Endothelial cell of umbilical vein (primary cell): ENCODE results near the gene SPTBN5. TPM values are rescaled to one million over a fixed set of nuclear protein-coding genes. Genes with fewer than 3 reads are reported as not detected.

Experiments used
- BruUV-seq: library from RNA; stranded (reverse); fragments of 400-500 nt; replicated peaks from 2 replicates; lab custom pipeline; 2021; lab: Mats Ljungman, UMichigan
- CTCF ChIA-PET: fragments of 300-600, 350-600 bp; sonication (Branson Sonifier 250); formaldehyde crosslinking; loops from one replicate; lab custom pipeline; 2021; ENCODE audit warnings: antibody characterized with exemption, inconsistent platforms; lab: Charles Lee
- POLR2A ChIA-PET: fragments of 300-600, 350-600 bp; sonication (Branson Sonifier 250); formaldehyde crosslinking; loops from one replicate; lab custom pipeline; 2021; ENCODE audit warnings: antibody characterized with exemption, inconsistent platforms; lab: Charles Lee
- DNase-seq: peaks from one replicate; pipeline ENCODE4 v3.0.0-alpha.2; 2011; ENCODE audit warnings: low read depth, low spot score
- FAIRE-seq: peaks from 2 replicates; lab custom pipeline; 2011; peaks lifted over from hg19 to GRCh38; lab: Jason Lieb, UNC
- H2AFZ ChIP-seq: 2 replicates; pipeline ENCODE4 v1.6.0; 2012; ENCODE audit warnings: low read depth, low read length, control low read depth, inconsistent platforms
- H3K27ac ChIP-seq: 2 replicates; pipeline ENCODE4 v1.5.1; 2011; ENCODE audit warnings: low read depth, mild to moderate bottlenecking, control low read depth, low read length, moderate library complexity; ENCODE audit not compliant: insufficient read depth
- H3K27me3 ChIP-seq, 2 experiments: 2 replicates each; pipeline versions ENCODE4 v1.6.0 to v1.6.1; 2011; ENCODE audit warnings: low read length in 2 of 2, mixed read lengths in 1 of 2; ENCODE audit not compliant: control insufficient read depth in 2 of 2, insufficient read depth in 2 of 2
- H3K36me3 ChIP-seq, 2 experiments: 2 replicates in 1 of 2; 3 replicates in 1 of 2; pipeline ENCODE4 v1.5.1; 2011; ENCODE audit warnings: low read length in 2 of 2, mild to moderate bottlenecking in 1 of 2, moderate library complexity in 1 of 2; ENCODE audit not compliant: control insufficient read depth in 2 of 2, insufficient read depth in 2 of 2; ENCODE audit errors: extremely low read depth in 1 of 2
- H3K4me1 ChIP-seq: 3 replicates; pipeline ENCODE4 v1.5.1; 2011; ENCODE audit warnings: mild to moderate bottlenecking, low read length; ENCODE audit not compliant: control insufficient read depth, insufficient read depth; ENCODE audit errors: extremely low read depth
- H3K4me2 ChIP-seq: 2 replicates; pipeline ENCODE4 v1.6.1; 2011; ENCODE audit warnings: low read length, control low read depth, mixed read lengths; ENCODE audit not compliant: insufficient read depth
- H3K4me3 ChIP-seq, 3 experiments: fragments of 200-600 bp in 1 of 3; sonication (generic), shearing (Covaris generic) in 1 of 3; replicated peaks in 1 of 3; 2 replicates each; pipeline ENCODE4 v1.5.1; 2011 to 2016; ENCODE audit warnings: control low read depth in 3 of 3, low read length in 3 of 3, mild to moderate bottlenecking in 2 of 3, inconsistent platforms in 1 of 3, low read depth in 1 of 3, moderate library complexity in 1 of 3; ENCODE audit not compliant: insufficient read depth in 1 of 3
- H3K79me2 ChIP-seq: 2 replicates; pipeline ENCODE4 v1.6.0; 2012; ENCODE audit warnings: low read length, inconsistent platforms; ENCODE audit not compliant: control insufficient read depth, insufficient read depth
- H3K9ac ChIP-seq: replicated peaks from 2 replicates; pipeline ENCODE3; 2011; ENCODE audit warnings: low read length, control low read depth; ENCODE audit not compliant: insufficient read depth; ENCODE audit errors: extremely low read depth
- H3K9me1 ChIP-seq: replicated peaks from 3 replicates; pipeline ENCODE4 v1.6.0; 2011; ENCODE audit warnings: mild to moderate bottlenecking, low read length; ENCODE audit not compliant: control insufficient read depth, insufficient read depth; ENCODE audit errors: extremely low read depth
- H3K9me3 ChIP-seq: replicated peaks from 2 replicates; pipeline ENCODE4 v1.5.1; 2012; ENCODE audit warnings: low read length, inconsistent platforms; ENCODE audit not compliant: control insufficient read depth, insufficient read depth
- H4K20me1 ChIP-seq: replicated peaks from 2 replicates; pipeline ENCODE3; 2011; ENCODE audit warnings: mild to moderate bottlenecking, low read length; ENCODE audit not compliant: control insufficient read depth, insufficient read depth; ENCODE audit errors: extremely low read depth
- EZH2 ChIP-seq: IDR thresholded peaks from 2 replicates; pipeline ENCODE4 v1.6.1; 2012; ENCODE audit warnings: borderline replicate concordance, low read depth, mild to moderate bottlenecking, moderate library complexity, low read length, inconsistent platforms; ENCODE audit not compliant: severe bottlenecking
- FOS ChIP-seq: IDR thresholded peaks from 2 replicates; pipeline ENCODE4 v1.6.1; 2011; ENCODE audit warnings: mild to moderate bottlenecking, low read length, moderate library complexity, borderline replicate concordance; ENCODE audit not compliant: insufficient read depth
- GATA2 ChIP-seq: IDR thresholded peaks from 2 replicates; pipeline ENCODE4 v1.7.0; 2011; ENCODE audit warnings: low read depth, mild to moderate bottlenecking, moderate library complexity, mixed read lengths, low read length; ENCODE audit not compliant: insufficient read length, insufficient read depth
- JUN ChIP-seq: IDR thresholded peaks from 2 replicates; pipeline ENCODE4 v1.6.1; 2011; ENCODE audit warnings: borderline replicate concordance, low read depth; ENCODE audit not compliant: insufficient read length, insufficient read depth
- MYC ChIP-seq: IDR thresholded peaks from one replicate; pipeline ENCODE4 v1.6.1; 2011; ENCODE audit warnings: mild to moderate bottlenecking, low read depth, low read length
- POLR2A ChIP-seq: IDR thresholded peaks from 2 replicates; pipeline ENCODE4 v1.6.1; 2012; ENCODE audit warnings: low read depth, mild to moderate bottlenecking, control low read depth, low read length
- POLR2AphosphoS5 ChIP-seq: IDR thresholded peaks from 2 replicates; pipeline ENCODE4 v1.6.1; 2012; ENCODE audit warnings: low read depth, mild to moderate bottlenecking, control low read depth, low read length, moderate library complexity; ENCODE audit not compliant: insufficient read depth
- dilution Hi-C: fragments of 300-500 bp; cut with MboI; formaldehyde crosslinking; loops from one replicate; pipeline ENCODE4 v1.15.0; 2019; ENCODE audit warnings: low sequenced_read_pairs; ENCODE audit not compliant: extremely low pct_ligation_motif_present
- intact Hi-C: fragments of 100-400 bp; cut with micrococcal nuclease; formaldehyde crosslinking; loops from one replicate; pipeline ENCODE4 v1.10.0; 2022
- polyA plus RNA-seq, 4 experiments: library from polyadenylated mRNA; depleted of rRNA in 3 of 4; stranded (reverse) in 3 of 4; unstranded in 1 of 4; fragments of >200 nt; gene quantifications; 2 replicates each; pipeline versions ENCODE4 v1.2.1 to v1.2.3, GENCODE V29; 2011 to 2012; ENCODE audit warnings: missing spikeins in 1 of 4
- total RNA-seq: library from RNA; stranded (reverse); gene quantifications from 2 replicates; pipeline ENCODE4 v1.2.3, GENCODE V29; 2021
- TF ChIP-seq, protein P1 (sequence below), 2 donors: IDR thresholded peaks; 1 replicate in 1 of 2; 2 replicates in 1 of 2; pipeline ENCODE4 v1.5.1; 2011; ENCODE audit warnings: low read length in 2 of 2, mild to moderate bottlenecking in 2 of 2, moderate library complexity in 2 of 2, control low read depth in 1 of 2, inconsistent platforms in 1 of 2, low read depth in 1 of 2; ENCODE audit not compliant: insufficient read depth in 1 of 2; ENCODE audit errors: extremely low read depth in 1 of 2

Gene SPTBN5
- total and polyA plus RNA-seq, 2 donors (not counting 3 experiments of a cell fraction or from before 2014, with no cell fraction given), result 12.0 to 19.0 TPM

DNA sequence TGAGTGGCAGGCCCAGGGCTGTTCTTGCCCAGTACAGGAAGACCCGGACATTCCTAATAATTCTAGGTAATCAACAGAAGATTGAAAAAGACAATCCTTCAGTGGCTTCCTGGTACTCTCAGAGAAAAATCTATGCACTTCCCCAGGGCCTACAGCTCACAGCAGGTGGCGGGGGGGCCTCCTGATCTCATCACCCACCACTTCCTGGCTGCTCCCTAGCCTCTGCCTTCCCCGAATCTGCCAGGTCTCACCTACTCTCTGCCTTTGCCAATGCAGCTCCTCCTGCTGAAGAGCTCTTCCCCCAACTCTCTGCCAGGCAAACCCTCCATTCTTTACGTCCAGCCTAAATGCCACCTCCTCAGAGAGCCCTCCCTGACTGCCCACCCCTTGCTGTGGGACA is 41.0 kb upstream of the SPTBN5 start:
- CTCF ChIA-PET, result interaction anchor here (1.0 to 1.5 kb wide), 2 partner anchors 12 to 35 kb away, joined by 3 to 4 read pairs; no protein-coding TSS in a partner anchor
- no peaks in the 10 kb centered on the region for H4K20me1 ChIP-seq
- peaks cover 2% of the 10 kb centered on the region in 2 experiments for H3K36me3 ChIP-seq
- no peak overlapping the region for H3K4me3 ChIP-seq
- H3K9ac ChIP-seq, result peak overlapping the region; percentile 75
- no peaks in the 10 kb centered on the region for H3K27me3 ChIP-seq
- no peaks in the 10 kb centered on the region for H3K9me1 ChIP-seq
- peaks cover 93% of the 10 kb centered on the region for H3K4me1 ChIP-seq
- H3K79me2 ChIP-seq, result peaks cover 68% of the 10 kb centered on the region
- peak overlapping the region; percentile 53 for H3K4me2 ChIP-seq
- dilution Hi-C loops (no loop called here), intact Hi-C loops (no loop called here)
- no peaks in the 10 kb centered on the region for H3K9me3 ChIP-seq
- peak; percentile 60 for FAIRE-seq
- H3K27ac ChIP-seq, result peak overlapping the region; percentile 99
- no TSS peak for BruUV-seq
- POLR2A ChIA-PET, result interaction anchor here (0.9 kb wide), 1 partner anchor 35 kb away, joined by 3 read pairs; no protein-coding TSS in a partner anchor
- H2AFZ ChIP-seq, result no peak overlapping the region
- peak; percentile 71 for DNase-seq
- no peak for TF ChIP-seq EZH2
- no peak for TF ChIP-seq JUN
- peak; percentile 67 for TF ChIP-seq GATA2
- TF ChIP-seq POLR2AphosphoS5, result peak; percentile 60

DNA sequence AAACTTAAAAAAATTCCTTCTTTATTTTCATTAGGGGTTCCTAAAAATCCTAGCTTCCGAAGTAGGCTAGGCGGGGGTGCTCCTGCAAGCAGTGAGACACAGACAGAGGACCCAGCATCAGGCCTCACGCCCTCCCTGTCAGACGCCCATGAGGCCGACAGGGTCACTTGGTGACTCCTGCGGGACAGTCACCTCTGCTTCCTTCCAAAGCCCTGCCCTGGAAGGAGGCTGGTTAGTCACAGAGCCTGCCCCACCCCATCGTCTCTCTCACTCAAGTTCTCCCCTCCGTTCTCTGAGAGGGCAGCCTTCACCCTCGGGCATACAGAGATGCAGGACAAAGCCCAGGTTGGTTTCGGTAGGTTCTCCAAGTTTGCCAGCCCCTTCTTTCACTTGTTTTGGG is 39.9 kb upstream of the SPTBN5 start:
- Histone ChIP-seq H3K4me3 (no peak overlapping the region), H3K27ac (peak overlapping the region; percentile 99), H3K79me2 (peaks cover 69% of the 10 kb centered on the region), H3K9ac (peak overlapping the region; percentile 75), H3K9me3 (no peaks in the 10 kb centered on the region), H4K20me1 (no peaks in the 10 kb centered on the region), H3K4me2 (peak overlapping the region; percentile 53), H2AFZ (no peak overlapping the region), H3K4me1 (peaks cover 93% of the 10 kb centered on the region), H3K36me3 (peaks cover 5 to 8% of the 10 kb centered on the region in 2 experiments), H3K9me1 (no peaks in the 10 kb centered on the region), H3K27me3 (no peaks in the 10 kb centered on the region)
- ChIA-PET CTCF (interaction anchor here (0.9 to 2.8 kb wide), 4 partner anchors 22 to 56 kb away, joined by 3 to 12 read pairs (median 4); partner anchors contain the start of gene EHD4), POLR2A (no interaction called here)
- intact Hi-C loops (no loop called here), dilution Hi-C loops (no loop called here)
- FAIRE-seq (peak; percentile 8), DNase-seq (peak; percentile 55)
- peak; percentile 12 for TF ChIP-seq MYC
- TF ChIP-seq, protein P1, sequence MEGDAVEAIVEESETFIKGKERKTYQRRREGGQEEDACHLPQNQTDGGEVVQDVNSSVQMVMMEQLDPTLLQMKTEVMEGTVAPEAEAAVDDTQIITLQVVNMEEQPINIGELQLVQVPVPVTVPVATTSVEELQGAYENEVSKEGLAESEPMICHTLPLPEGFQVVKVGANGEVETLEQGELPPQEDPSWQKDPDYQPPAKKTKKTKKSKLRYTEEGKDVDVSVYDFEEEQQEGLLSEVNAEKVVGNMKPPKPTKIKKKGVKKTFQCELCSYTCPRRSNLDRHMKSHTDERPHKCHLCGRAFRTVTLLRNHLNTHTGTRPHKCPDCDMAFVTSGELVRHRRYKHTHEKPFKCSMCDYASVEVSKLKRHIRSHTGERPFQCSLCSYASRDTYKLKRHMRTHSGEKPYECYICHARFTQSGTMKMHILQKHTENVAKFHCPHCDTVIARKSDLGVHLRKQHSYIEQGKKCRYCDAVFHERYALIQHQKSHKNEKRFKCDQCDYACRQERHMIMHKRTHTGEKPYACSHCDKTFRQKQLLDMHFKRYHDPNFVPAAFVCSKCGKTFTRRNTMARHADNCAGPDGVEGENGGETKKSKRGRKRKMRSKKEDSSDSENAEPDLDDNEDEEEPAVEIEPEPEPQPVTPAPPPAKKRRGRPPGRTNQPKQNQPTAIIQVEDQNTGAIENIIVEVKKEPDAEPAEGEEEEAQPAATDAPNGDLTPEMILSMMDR (IDR thresholded peaks at IDR 0.05; ENCODE audit: extremely low read depth in 1 of 2, insufficient read depth in 1 of 2, low read depth in 1 of 2, low read length in 2 of 2), result no peak
- peak; percentile 74 for TF ChIP-seq POLR2AphosphoS5
- no peak for TF ChIP-seq POLR2A
- peak; percentile 72 for TF ChIP-seq FOS
- peak; percentile 39 for TF ChIP-seq GATA2
- BruUV-seq, result no TSS peak
